SK-N-MC (cell line): ENCODE results near the gene RAP1GAP.

Source experiments
- DNase-seq: peaks from one replicate; pipeline ENCODE4 v3.0.0-alpha.2; 2011; ENCODE audit warnings: low read depth, low spot score
- H3K27ac ChIP-seq: fragments of 200-600 bp; sonication (generic); 2 replicates; pipeline ENCODE4 v1.5.1; 2016; ENCODE audit warnings: mixed run types
- H3K36me3 ChIP-seq: fragments of 200-600 bp; sonication (generic); 2 replicates; pipeline ENCODE4 v1.6.1; 2017; ENCODE audit warnings: antibody characterized with exemption, low read length, mixed read lengths; ENCODE audit not compliant: insufficient read depth
- H3K4me3 ChIP-seq: fragments of 200-600 bp; sonication (generic); 2 replicates; pipeline ENCODE4 v1.5.1; 2016
- H3K9ac ChIP-seq: fragments of 200-600 bp; sonication (generic); 2 replicates; pipeline ENCODE4 v1.8.0; 2017; ENCODE audit warnings: mixed run types, mixed read lengths; ENCODE audit not compliant: insufficient read length
- H3K9me3 ChIP-seq: fragments of 200-600 bp; sonication (generic); 2 replicates; pipeline ENCODE4 v1.6.1; 2017; ENCODE audit warnings: low read depth, mild to moderate bottlenecking, antibody characterized with exemption, low read length, moderate library complexity, mixed read lengths
- EZH2 ChIP-seq: fragments of 200-600 bp; sonication (generic); IDR thresholded peaks from one replicate; pipeline ENCODE4 v1.6.1; 2017; ENCODE audit warnings: antibody characterized with exemption
- FOXP2 ChIP-seq: optimal IDR thresholded peaks from 2 replicates; pipeline ENCODE3; 2011; ENCODE audit warnings: mild to moderate bottlenecking, moderate library complexity; ENCODE audit not compliant: insufficient read depth; ENCODE audit errors: extremely low read length, control extremely low read depth
- POLR2AphosphoS5 ChIP-seq: IDR thresholded peaks from 2 replicates; pipeline ENCODE4 v1.6.1; 2012; ENCODE audit warnings: mild to moderate bottlenecking, low read depth, low read length, borderline replicate concordance

The RAP1GAP gene

GRCh38 chr1:21585037-21585436 is 84.1 kb downstream of the RAP1GAP start:
- TF ChIP-seq POLR2AphosphoS5, result no peak
- no peak for TF ChIP-seq EZH2
- TF ChIP-seq FOXP2, result no peak
- DNase-seq, result no peak
- Histone ChIP-seq H3K9me3 (no peaks in the 10 kb centered on the region), H3K4me3 (no peak overlapping the region), H3K9ac (no peak overlapping the region), H3K36me3 (no peaks in the 10 kb centered on the region), H3K27ac (no peak overlapping the region)

- TF ChIP-seq EZH2, result no peak
- no peak for TF ChIP-seq FOXP2
- TF ChIP-seq POLR2AphosphoS5, result no peak
- Histone ChIP-seq H3K27ac (no peak overlapping the region), H3K9me3 (no peaks in the 10 kb centered on the region), H3K9ac (no peak overlapping the region), H3K4me3 (no peak overlapping the region), H3K36me3 (no peaks in the 10 kb centered on the region)
- DNase-seq, result no peak
Measured at GRCh38 chr1:21584096-21584495, 85.1 kb downstream of the RAP1GAP start.

GRCh38 chr1:21579791-21580190 is 89.4 kb downstream of the RAP1GAP start:
- H3K4me3 ChIP-seq, result no peak overlapping the region
- no peak overlapping the region for H3K9ac ChIP-seq

GRCh38 chr1:21577933-21578332 is 91.2 kb downstream of the RAP1GAP start:
- H3K9ac ChIP-seq, result no peak overlapping the region
- DNase-seq, result no peak
- H3K36me3 ChIP-seq, result no peaks in the 10 kb centered on the region
- no peak overlapping the region for H3K4me3 ChIP-seq
- no peaks in the 10 kb centered on the region for H3K9me3 ChIP-seq
- H3K27ac ChIP-seq, result no peak overlapping the region
- TF ChIP-seq EZH2, result no peak
- TF ChIP-seq POLR2AphosphoS5, result no peak
- no peak for TF ChIP-seq FOXP2

More at GRCh38 chr1:21579791-21580190, 89.4 kb downstream of the RAP1GAP start:
- no peak for DNase-seq
- H3K36me3 ChIP-seq, result no peaks in the 10 kb centered on the region
- TF ChIP-seq EZH2 (no peak), FOXP2 (no peak), POLR2AphosphoS5 (no peak)
- no peaks in the 10 kb centered on the region for H3K9me3 ChIP-seq
- no peak overlapping the region for H3K27ac ChIP-seq

GRCh38 chr1:21577324-21577723 is 91.8 kb downstream of the RAP1GAP start:
- Histone ChIP-seq H3K9me3 (no peaks in the 10 kb centered on the region), H3K4me3 (no peak overlapping the region), H3K36me3 (no peaks in the 10 kb centered on the region), H3K27ac (no peak overlapping the region), H3K9ac (no peak overlapping the region)
- DNase-seq, result no peak
- no peak for TF ChIP-seq POLR2AphosphoS5
- TF ChIP-seq FOXP2, result no peak
- no peak for TF ChIP-seq EZH2

GRCh38 chr1:21576798-21577187 is 92.4 kb downstream of the RAP1GAP start:
- TF ChIP-seq EZH2, result no peak
- no peak for TF ChIP-seq POLR2AphosphoS5
- TF ChIP-seq FOXP2, result no peak
- no peak overlapping the region for H3K9ac ChIP-seq
- H3K9me3 ChIP-seq, result no peaks in the 10 kb centered on the region
- no peak for DNase-seq
- no peak overlapping the region for H3K4me3 ChIP-seq
- H3K27ac ChIP-seq, result no peak overlapping the region
- H3K36me3 ChIP-seq, result no peaks in the 10 kb centered on the region

- no peaks in the 10 kb centered on the region for H3K9me3 ChIP-seq
- H3K4me3 ChIP-seq, result no peak overlapping the region
- TF ChIP-seq POLR2AphosphoS5 (no peak), EZH2 (no peak), FOXP2 (no peak)
- no peak overlapping the region for H3K27ac ChIP-seq
- no peaks in the 10 kb centered on the region for H3K36me3 ChIP-seq
- no peak overlapping the region for H3K9ac ChIP-seq
- DNase-seq, result no peak
Measured at GRCh38 chr1:21576031-21576797, 92.9 kb downstream of the RAP1GAP start.

GRCh38 chr1:21575351-21575942 is 93.7 kb downstream of the RAP1GAP start:
- Histone ChIP-seq H3K36me3 (no peaks in the 10 kb centered on the region), H3K4me3 (no peak overlapping the region), H3K9me3 (no peaks in the 10 kb centered on the region), H3K9ac (no peak overlapping the region), H3K27ac (no peak overlapping the region)
- no peak for DNase-seq
- no peak for TF ChIP-seq EZH2
- TF ChIP-seq POLR2AphosphoS5, result no peak
- no peak for TF ChIP-seq FOXP2
